OCI-LY7 (cell line): ENCODE measurements around the gene UPK3A. TPM values are rescaled to one million over a fixed set of nuclear protein-coding genes. Genes with fewer than 3 reads are reported as not detected.

ENCODE experiments used
- BruUV-seq: library from RNA; stranded (reverse); fragments of 400-500 nt; replicated peaks from 2 replicates; lab custom pipeline; 2021; lab: Mats Ljungman, UMichigan
- CTCF ChIA-PET: fragments of 300-600 bp; sonication (Branson Sonifier 250); formaldehyde crosslinking; loops from one replicate; lab custom pipeline; 2022; ENCODE audit warnings: antibody characterized with exemption; ENCODE audit not compliant: unreplicated experiment; lab: Charles Lee
- POLR2A ChIA-PET: fragments of 300-600 bp; sonication (Branson Sonifier 250); formaldehyde crosslinking; loops from one replicate; lab custom pipeline; 2022; ENCODE audit warnings: antibody characterized with exemption; lab: Charles Lee
- DNase-seq: peaks from one replicate; pipeline ENCODE4 v3.0.0-alpha.2; 2015; ENCODE audit warnings: low spot score
- H2AFZ ChIP-seq: fragments of 200-600 bp; sonication (generic), shearing (Covaris generic); 2 replicates; pipeline ENCODE4 v1.6.1; 2014; ENCODE audit warnings: mild to moderate bottlenecking, antibody characterized with exemption, low read length, moderate library complexity
- H3K27ac ChIP-seq: fragments of 200-600 bp; sonication (generic); 2 replicates; pipeline ENCODE4 v1.5.1; 2014; ENCODE audit warnings: mixed run types, low read depth, mild to moderate bottlenecking, moderate library complexity, low read length, inconsistent platforms; ENCODE audit not compliant: poor library complexity, severe bottlenecking
- H3K36me3 ChIP-seq: fragments of 200-600 bp; sonication (generic); 2 replicates; pipeline ENCODE4 v1.6.1; 2014; ENCODE audit warnings: mild to moderate bottlenecking, antibody characterized with exemption, low read length, moderate library complexity, mixed read lengths; ENCODE audit not compliant: insufficient read depth
- H3K4me1 ChIP-seq: fragments of 200-600 bp; sonication (generic); 2 replicates; pipeline ENCODE4 v1.5.1; 2014; ENCODE audit warnings: mild to moderate bottlenecking, low read length; ENCODE audit not compliant: insufficient read depth, poor library complexity, severe bottlenecking
- H3K4me2 ChIP-seq: fragments of 200-600 bp; sonication (generic); 2 replicates; pipeline ENCODE4 v1.6.1; 2014; ENCODE audit warnings: mild to moderate bottlenecking, low read length
- H3K4me3 ChIP-seq: fragments of 200-600 bp; sonication (generic); 2 replicates; pipeline ENCODE4 v1.5.1; 2014; ENCODE audit warnings: mild to moderate bottlenecking, low read depth, low read length; ENCODE audit not compliant: poor library complexity, severe bottlenecking
- H3K79me2 ChIP-seq: fragments of 200-600 bp; sonication (generic); 2 replicates; pipeline ENCODE4 v1.6.1; 2016; ENCODE audit warnings: low read depth, mild to moderate bottlenecking, low read length, moderate library complexity, mixed read lengths; ENCODE audit not compliant: insufficient read depth
- H3K9me2 ChIP-seq: fragments of 200-600 bp; sonication (generic); 2 replicates; pipeline ENCODE4 v1.6.1; 2016; ENCODE audit warnings: mild to moderate bottlenecking, low read length, mixed read lengths; ENCODE audit not compliant: insufficient read depth
- H3K9me3 ChIP-seq: fragments of 200-600 bp; sonication (generic); 2 replicates; pipeline ENCODE4 v1.6.1; 2014; ENCODE audit warnings: mild to moderate bottlenecking, mixed run types, low read length, mixed read lengths
- H4K20me1 ChIP-seq: fragments of 200-600 bp; sonication (generic); 2 replicates; pipeline ENCODE4 v1.6.1; 2014; ENCODE audit warnings: mild to moderate bottlenecking, antibody characterized with exemption, low read length, moderate library complexity, mixed read lengths; ENCODE audit not compliant: insufficient read depth
- CTCF ChIP-seq: fragments of 200-600 bp; sonication (generic); conservative IDR thresholded peaks from 2 replicates; pipeline ENCODE4 v1.5.1; 2014; ENCODE audit warnings: mild to moderate bottlenecking, antibody characterized with exemption, low read length, moderate library complexity, mixed read lengths
- EZH2phosphoT487 ChIP-seq: fragments of 200-600 bp; sonication (generic); IDR thresholded peaks from 2 replicates; pipeline ENCODE4 v1.6.1; 2018; ENCODE audit warnings: low read depth, borderline replicate concordance, mild to moderate bottlenecking, mixed run types, antibody characterized with exemption, low read length, moderate library complexity, mixed read lengths
- intact Hi-C: fragments of 100-400 bp; cut with micrococcal nuclease; formaldehyde crosslinking; loops from one replicate; pipeline ENCODE4 v1.10.0; 2022; ENCODE audit not compliant: unreplicated experiment
- total RNA-seq, 2 experiments: library from RNA; depleted of rRNA in 1 of 2; stranded (reverse); fragments of >200 nt in 1 of 2; shearing (Covaris generic) in 1 of 2; gene quantifications; 2 replicates each; pipeline ENCODE4 v1.2.3, GENCODE V29; 2014 to 2022

The UPK3A gene
- total RNA-seq, 2 experiments from 2014 or later, result not detected

- H3K4me3 ChIP-seq, result peak overlapping the region; percentile 53
- H3K79me2 ChIP-seq, result no peaks in the 10 kb centered on the region
- no peaks in the 10 kb centered on the region for H3K9me2 ChIP-seq
- H3K36me3 ChIP-seq, result no peaks in the 10 kb centered on the region
- ChIA-PET POLR2A (interaction anchor here (0.8 to 1.8 kb wide), 5 partner anchors 24 to 101 kb away, joined by 3 to 7 read pairs (median 4); no protein-coding TSS in a partner anchor), CTCF (interaction anchor here (0.6 to 1.2 kb wide), 3 partner anchors 18 to 36 kb away, joined by 3 to 6 read pairs (median 3); no protein-coding TSS in a partner anchor)
- H3K4me1 ChIP-seq, result peaks cover 58% of the 10 kb centered on the region
- no peaks in the 10 kb centered on the region for H4K20me1 ChIP-seq
- TF ChIP-seq CTCF (peak; percentile 64), EZH2phosphoT487 (no peak)
- intact Hi-C loops, result loop anchor here (1.0 to 5.0 kb wide), 5 partner anchors 25 to 161 kb away; no protein-coding TSS in a partner anchor
- peak overlapping the region; percentile 93 for H3K27ac ChIP-seq
- peak overlapping the region; percentile 74 for H3K4me2 ChIP-seq
- H2AFZ ChIP-seq, result peak overlapping the region; percentile 9; the same call in 1 of the 2 replicates
- DNase-seq, result peak; percentile 96
- no peaks in the 10 kb centered on the region for H3K9me3 ChIP-seq
- no TSS peak for BruUV-seq
Observed at GRCh38 chr22:45263463-45264269, 21.1 kb upstream of the UPK3A start.

GRCh38 chr22:45265535-45265934 is 19.2 kb upstream of the UPK3A start:
- DNase-seq, result no peak
- H3K4me3 ChIP-seq, result no peak overlapping the region
- no peak overlapping the region for H3K27ac ChIP-seq
- ChIA-PET POLR2A (no interaction called here), CTCF (no interaction called here)
- H3K36me3 ChIP-seq, result no peaks in the 10 kb centered on the region
- H3K79me2 ChIP-seq, result no peaks in the 10 kb centered on the region
- H4K20me1 ChIP-seq, result no peaks in the 10 kb centered on the region
- no peak overlapping the region for H2AFZ ChIP-seq
- H3K4me2 ChIP-seq, result 0 out of 2 replicates have a peak overlapping the region, but pooled peaks have one; percentile 8
- intact Hi-C loops, result loop anchor here (5.0 kb wide), 1 partner anchor 287 kb away; no protein-coding TSS in a partner anchor
- H3K4me1 ChIP-seq, result peaks cover 61% of the 10 kb centered on the region
- TF ChIP-seq EZH2phosphoT487 (no peak), CTCF (no peak)
- H3K9me3 ChIP-seq, result no peaks in the 10 kb centered on the region
- BruUV-seq, result no TSS peak
- H3K9me2 ChIP-seq, result no peaks in the 10 kb centered on the region
